Subcutaneous abdominal adipose tissue (tissue), 5 donors: ENCODE measurements around the gene PCSK5.
"Not testable (repeated sequence)": the region's sequence is repeated elsewhere in the genome, so short reads cannot be mapped to it uniquely, and the experiment has no call there.

ENCODE experiments used
- H3K27ac ChIP-seq: one replicate; pipeline ENCODE4 v1.7.0; 2013; ENCODE audit warnings: low read depth, mild to moderate bottlenecking, inconsistent platforms, low read length, moderate library complexity
- H3K27me3 ChIP-seq, 5 donors: one replicate each; pipeline ENCODE4 v1.7.0; 2013; ENCODE audit warnings: low read length in 5 of 5, inconsistent platforms in 1 of 5; ENCODE audit not compliant: control insufficient read depth in 5 of 5, insufficient read depth in 4 of 5
- H3K36me3 ChIP-seq, 5 donors: one replicate each; pipeline ENCODE4 v1.7.0; 2013; ENCODE audit warnings: low read length in 5 of 5; ENCODE audit not compliant: control insufficient read depth in 5 of 5, insufficient read depth in 5 of 5
- H3K4me1 ChIP-seq, 5 donors: one replicate each; pipeline ENCODE4 v1.7.0; 2013; ENCODE audit warnings: low read length in 5 of 5, mild to moderate bottlenecking in 3 of 5, moderate library complexity in 1 of 5; ENCODE audit not compliant: control insufficient read depth in 5 of 5, insufficient read depth in 5 of 5
- H3K4me3 ChIP-seq, 5 donors: one replicate each; pipeline ENCODE4 v1.7.0; 2013; ENCODE audit warnings: low read length in 5 of 5, low read depth in 1 of 5
- H3K9ac ChIP-seq, 5 donors: one replicate each; pipeline ENCODE4 v1.7.0; 2013; ENCODE audit warnings: low read length in 5 of 5, mild to moderate bottlenecking in 4 of 5, moderate library complexity in 3 of 5
- H3K9me3 ChIP-seq, 5 donors: one replicate each; pipeline ENCODE4 v1.7.0; 2013; ENCODE audit warnings: low read length in 5 of 5; ENCODE audit not compliant: control insufficient read depth in 5 of 5
- donor health status: healthy.
- donor health status: healthy.
- donor health status: healthy.
- donor health status: healthy.
- donor health status: healthy.

PCSK5 gene

DNA sequence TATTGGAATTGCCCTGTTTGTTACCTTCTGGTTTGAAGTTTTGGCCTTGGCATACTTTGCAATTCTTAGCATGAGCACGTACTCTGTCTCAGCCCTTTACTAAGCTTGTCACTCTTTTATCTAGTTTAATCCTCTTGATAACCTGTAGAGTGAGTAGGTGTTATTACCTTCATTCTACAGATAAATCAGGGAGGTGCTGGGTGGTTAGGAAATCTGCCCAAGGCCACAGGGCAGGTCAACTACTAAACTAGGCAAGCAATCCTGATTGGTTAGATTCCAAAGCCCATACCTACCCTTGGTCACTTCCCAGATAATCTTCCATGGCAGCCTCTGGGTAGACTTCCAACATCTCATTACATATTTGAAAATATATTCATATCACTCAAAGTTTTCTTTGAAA lies 65.7 kb downstream of the PCSK5 start:
- H3K36me3 ChIP-seq: peaks cover 0 to 5% (median 4%) of the 10 kb centered on the region in 5 donors
- no peak overlapping the region for H3K27ac ChIP-seq
- peaks cover 2 to 16% (median 12%) of the 10 kb centered on the region in 5 donors for H3K4me1 ChIP-seq
- H3K4me3 ChIP-seq: no peak overlapping the region
- no peaks in the 10 kb centered on the region for H3K27me3 ChIP-seq
- no peak overlapping the region for H3K9ac ChIP-seq
- H3K9me3 ChIP-seq: no peaks in the 10 kb centered on the region

DNA sequence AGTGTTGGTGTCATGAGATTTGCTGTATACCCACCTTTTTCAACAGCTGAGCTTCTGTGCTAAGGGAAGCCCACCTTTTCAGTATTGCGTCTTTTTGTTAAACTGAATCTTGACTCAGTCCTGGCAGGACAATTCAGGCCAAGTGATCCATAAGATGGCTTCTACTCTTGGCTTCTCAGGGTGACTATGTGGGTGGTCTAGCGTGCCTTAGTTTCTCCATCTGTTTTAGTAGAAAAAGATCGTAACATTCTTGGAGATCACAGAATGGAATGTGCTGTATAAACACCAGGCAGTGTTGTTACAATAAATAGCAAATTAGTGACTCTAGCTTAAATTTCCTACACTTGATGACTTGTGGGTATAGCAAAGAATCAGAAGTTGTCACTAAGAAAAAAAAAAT lies 66.6 kb downstream of the PCSK5 start:
- no peak overlapping the region for H3K9ac ChIP-seq
- no peak overlapping the region for H3K27ac ChIP-seq
- H3K4me3 ChIP-seq: no peak overlapping the region
- peaks cover 0 to 4% (median 0%) of the 10 kb centered on the region in 5 donors for H3K36me3 ChIP-seq
- H3K4me1 ChIP-seq: peaks cover 2 to 21% (median 16%) of the 10 kb centered on the region in 5 donors
- H3K27me3 ChIP-seq: no peaks in the 10 kb centered on the region
- no peaks in the 10 kb centered on the region for H3K9me3 ChIP-seq

GRCh38 chr9:75958226-75958625 lies 67.8 kb downstream of the PCSK5 start:
- no peaks in the 10 kb centered on the region for H3K27me3 ChIP-seq
- H3K36me3 ChIP-seq: peaks cover 0 to 4% (median 0%) of the 10 kb centered on the region in 5 donors
- H3K4me1 ChIP-seq: peaks cover 5 to 30% (median 20%) of the 10 kb centered on the region in 5 donors
- H3K9ac ChIP-seq: no peak overlapping the region
- no peak overlapping the region for H3K27ac ChIP-seq
- no peaks in the 10 kb centered on the region for H3K9me3 ChIP-seq
- H3K4me3 ChIP-seq: no peak overlapping the region

GRCh38 chr9:75960551-75960950 lies 70.1 kb downstream of the PCSK5 start:
- H3K9me3 ChIP-seq: no peaks in the 10 kb centered on the region
- H3K4me3 ChIP-seq: no peak overlapping the region
- no peak overlapping the region for H3K27ac ChIP-seq
- H3K9ac ChIP-seq: no peak overlapping the region
- H3K27me3 ChIP-seq: no peaks in the 10 kb centered on the region
- peaks cover 2 to 38% (median 25%) of the 10 kb centered on the region in 5 donors for H3K4me1 ChIP-seq
- H3K36me3 ChIP-seq: peaks cover 0 to 2% (median 0%) of the 10 kb centered on the region in 5 donors

DNA sequence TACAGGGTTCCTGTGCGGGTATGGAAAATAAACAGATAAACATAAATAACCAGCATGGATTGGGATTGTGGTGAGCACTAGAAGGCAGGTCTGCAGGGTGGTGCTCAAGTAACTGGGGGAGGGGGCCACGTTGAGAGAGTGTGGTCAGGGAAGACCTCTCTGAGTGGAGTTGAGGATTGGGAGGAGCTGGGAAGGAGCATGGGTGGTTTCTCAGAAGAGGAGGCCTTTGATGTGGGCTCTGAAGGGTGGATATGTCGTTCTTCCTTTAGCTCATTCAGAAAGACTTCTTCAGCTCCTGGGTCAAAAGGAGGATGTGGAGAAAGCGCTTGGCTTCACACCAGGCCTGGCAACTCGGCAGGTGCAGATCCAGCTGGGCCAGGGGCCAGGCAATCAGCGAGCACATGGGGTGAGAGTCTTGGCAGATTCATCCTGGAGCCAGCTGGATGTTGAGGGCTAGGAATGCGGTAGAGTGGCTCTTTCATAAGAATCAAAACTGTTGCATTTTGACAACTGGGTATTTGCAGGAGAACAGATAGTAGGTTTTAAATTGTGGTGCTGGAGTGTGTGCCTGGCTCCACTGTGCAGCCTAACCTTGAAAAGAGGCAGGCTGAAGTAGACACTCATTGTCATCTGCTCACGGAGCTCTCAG lies 71.7 kb downstream of the PCSK5 start:
- no peaks in the 10 kb centered on the region for H3K9me3 ChIP-seq
- peaks cover 2 to 32% (median 25%) of the 10 kb centered on the region in 5 donors for H3K4me1 ChIP-seq
- peak overlapping the region; percentile 50 for H3K27ac ChIP-seq
- H3K4me3 ChIP-seq: no peak overlapping the region
- H3K9ac ChIP-seq: no peak overlapping the region
- no peaks in the 10 kb centered on the region for H3K27me3 ChIP-seq
- H3K36me3 ChIP-seq: peaks cover 0 to 2% (median 0%) of the 10 kb centered on the region in 5 donors

DNA sequence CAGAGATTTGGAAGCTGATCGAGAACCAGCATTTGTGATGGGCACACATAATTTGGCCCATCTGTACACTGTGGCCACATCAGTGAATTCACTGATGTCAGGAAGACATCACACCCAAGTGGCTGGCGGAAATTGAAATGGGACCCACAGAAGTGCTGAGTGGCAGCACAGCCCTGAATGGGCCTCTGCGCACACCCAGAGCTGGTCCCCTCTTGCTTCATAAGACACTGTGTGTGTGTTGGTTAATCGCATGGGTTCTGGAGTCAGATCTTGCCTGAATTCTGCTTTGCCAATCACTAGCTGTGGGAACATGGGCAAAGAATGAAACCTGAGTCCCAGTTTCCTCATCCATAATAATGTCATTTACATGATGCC lies 72.2 kb downstream of the PCSK5 start:
- Histone ChIP-seq H3K9ac (no peak overlapping the region), H3K4me3 (no peak overlapping the region), H3K27me3 (no peaks in the 10 kb centered on the region), H3K36me3 (peaks cover 0 to 2% (median 0%) of the 10 kb centered on the region in 5 donors), H3K27ac (peak overlapping the region; percentile 50), H3K9me3 (no peaks in the 10 kb centered on the region), H3K4me1 (peaks cover 2 to 32% (median 25%) of the 10 kb centered on the region in 5 donors)

DNA sequence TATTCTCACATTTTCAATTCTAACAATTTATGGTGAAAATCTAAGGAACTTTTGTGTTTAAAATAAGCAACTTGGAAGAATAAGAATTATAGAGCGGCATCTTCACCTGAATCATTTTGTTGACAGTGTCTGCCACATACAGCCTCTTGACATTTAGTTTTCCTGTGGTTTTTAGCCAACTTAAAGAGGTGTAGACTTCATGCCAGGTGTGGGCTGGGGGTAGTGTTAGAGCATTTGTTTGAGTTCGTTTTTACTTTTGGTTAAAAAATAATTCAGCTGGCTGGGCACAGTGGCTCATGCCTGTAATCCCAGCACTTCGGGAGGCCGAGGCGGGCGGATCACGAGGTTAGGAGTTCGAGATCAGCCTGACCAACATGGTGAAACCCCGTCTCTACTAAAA lies 72.8 kb downstream of the PCSK5 start:
- H3K36me3 ChIP-seq, H3K27me3 ChIP-seq, H3K9ac ChIP-seq, H3K4me3 ChIP-seq, H3K9me3 ChIP-seq: not testable (repeated sequence)
- Histone ChIP-seq H3K27ac (peak overlapping the region; percentile 50), H3K4me1 (peaks cover 2 to 32% (median 25%) of the 10 kb centered on the region in 5 donors)

DNA sequence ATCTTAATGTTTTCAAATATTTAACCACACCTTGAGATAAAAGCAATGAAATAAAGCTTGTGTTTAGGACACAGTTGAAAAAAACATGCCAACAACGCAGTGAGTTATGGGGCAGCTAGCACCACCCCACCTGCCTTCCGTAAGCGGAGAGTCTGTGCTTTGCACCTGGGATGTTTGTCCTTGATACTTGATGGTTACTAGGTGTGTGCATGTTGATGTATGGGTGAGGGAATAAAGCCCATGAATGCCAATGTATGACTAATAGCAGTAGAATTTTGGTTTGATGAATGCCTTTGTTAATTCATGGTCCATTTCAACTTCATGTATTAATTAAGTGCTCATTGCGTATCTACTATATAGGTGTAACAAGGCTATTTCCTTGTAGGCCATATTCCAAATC lies 74.0 kb downstream of the PCSK5 start:
- Histone ChIP-seq H3K9me3 (no peaks in the 10 kb centered on the region), H3K4me3 (no peak overlapping the region), H3K27ac (no peak overlapping the region), H3K9ac (no peak overlapping the region), H3K4me1 (peaks cover 2 to 32% (median 25%) of the 10 kb centered on the region in 5 donors), H3K36me3 (peaks cover 0 to 2% (median 0%) of the 10 kb centered on the region in 5 donors), H3K27me3 (no peaks in the 10 kb centered on the region)

DNA sequence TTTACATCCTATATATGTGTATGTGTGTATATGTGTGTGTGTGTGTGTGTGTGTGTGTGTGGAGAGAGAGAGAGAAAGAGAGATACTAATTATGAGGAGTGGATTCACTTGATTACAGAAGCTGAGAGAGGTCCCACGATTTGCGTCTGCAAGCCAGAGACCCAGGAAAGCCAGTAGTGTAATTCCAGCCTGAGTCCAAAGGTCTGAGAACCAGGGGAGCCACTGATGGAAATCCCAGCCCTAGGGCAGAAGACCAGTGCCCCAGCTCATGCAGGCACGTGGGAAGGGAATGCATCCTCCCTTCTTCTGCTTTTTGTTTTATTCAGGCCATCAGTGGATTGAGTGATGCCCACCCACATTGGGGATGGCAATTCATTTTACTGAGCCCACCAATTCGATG lies 74.8 kb downstream of the PCSK5 start:
- no peak overlapping the region for H3K9ac ChIP-seq
- no peak overlapping the region for H3K27ac ChIP-seq
- peaks cover 2 to 33% (median 25%) of the 10 kb centered on the region in 5 donors for H3K4me1 ChIP-seq
- peaks cover 0 to 2% (median 0%) of the 10 kb centered on the region in 5 donors for H3K36me3 ChIP-seq
- H3K27me3 ChIP-seq: no peaks in the 10 kb centered on the region
- no peaks in the 10 kb centered on the region for H3K9me3 ChIP-seq
- no peak overlapping the region for H3K4me3 ChIP-seq

DNA sequence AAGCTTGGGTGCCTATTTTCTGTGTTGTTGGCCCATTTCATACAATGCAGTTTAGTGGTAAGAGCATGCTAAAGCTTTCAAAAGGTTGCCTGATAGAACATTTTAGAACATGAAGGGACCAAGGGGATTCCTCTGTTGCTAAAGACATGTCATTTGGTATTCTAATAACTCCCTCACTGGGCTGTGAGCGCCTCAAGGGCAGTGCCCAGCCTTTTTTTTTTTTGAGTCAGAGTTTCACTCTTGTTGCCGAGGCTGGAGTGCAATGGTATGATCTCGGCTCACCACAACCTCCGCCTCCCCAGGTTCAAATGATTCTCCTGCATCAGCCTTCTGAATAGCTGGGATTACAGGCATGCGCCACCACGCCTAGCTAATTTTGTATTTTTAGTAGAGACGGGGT lies 77.1 kb downstream of the PCSK5 start:
- no peak overlapping the region for H3K27ac ChIP-seq

More for the DNA sequence above, 77.1 kb downstream of the PCSK5 start:
- peaks cover 0 to 2% (median 0%) of the 10 kb centered on the region in 5 donors for H3K36me3 ChIP-seq
- H3K27me3 ChIP-seq: no peaks in the 10 kb centered on the region
- no peak overlapping the region for H3K4me3 ChIP-seq
- H3K9me3 ChIP-seq: no peaks in the 10 kb centered on the region
- no peak overlapping the region for H3K9ac ChIP-seq
- peaks cover 0 to 25% (median 12%) of the 10 kb centered on the region in 5 donors for H3K4me1 ChIP-seq
